Measurements from ENCODE around the gene RITA1. TPM values are rescaled to one million over a fixed set of nuclear protein-coding genes. Genes with fewer than 3 reads are reported as not detected.

Gene RITA1
- 23.1 to 32.2 TPM (median 31.5 TPM) in 5 replicates for total RNA-seq (2022; extraction: Qiagen RNA extraction)

GRCh38 chr12:113185180-113186032 is at the start of gene RITA1, which contains the start of gene DDX54:
Gene RITA1 (plus strand): TSS chr12:113185721. CDS start chr12:113186747, 1,026 bp downstream.
Gene DDX54 (minus strand): TSS chr12:113185478. CDS start chr12:113185451, 27 bp downstream.

GRCh38 chr12:113149361-113150150 is 36.0 kb upstream of the RITA1 start, which contains the start of gene CFAP73:
Gene CFAP73 (plus strand): TSS chr12:113149724. CDS start chr12:113149858, 134 bp downstream.

GRCh38 chr12:113221181-113221996 is 35.9 kb downstream of the RITA1 start, which contains the start of gene TPCN1:
Gene TPCN1 (plus strand): TSS chr12:113221464. CDS start chr12:113226853, 5,389 bp downstream.

Other genes with a start within 250 kb of the RITA1 start
- gene OAS3, start 247.2 kb upstream of the RITA1 start, total RNA-seq (2022; extraction: Qiagen RNA extraction): 19.8 to 23.5 TPM (median 22.8 TPM) in 5 replicates
- 0.10 to 0.39 TPM (median 0.15 TPM) in 5 replicates for gene OAS2, start 207.2 kb upstream of the RITA1 start, total RNA-seq (2022; extraction: Qiagen RNA extraction)
- gene DTX1, start 129.0 kb upstream of the RITA1 start, total RNA-seq (2022; extraction: Qiagen RNA extraction): 0.26 to 0.45 TPM (median 0.36 TPM) in 5 replicates
- 0.28 to 0.44 TPM (median 0.32 TPM) in 5 replicates for gene RASAL1, start 50.0 kb upstream of the RITA1 start, total RNA-seq (2022; extraction: Qiagen RNA extraction)
- gene CFAP73, start 36.0 kb upstream of the RITA1 start, total RNA-seq (2022; extraction: Qiagen RNA extraction): 0.06 to 0.23 TPM (median 0.12 TPM) in 4 of 5 replicates, not detected in the other
- 45.3 to 80.4 TPM (median 72.1 TPM) in 5 replicates for gene DDX54, start 243 bp upstream of the RITA1 start, total RNA-seq (2022; extraction: Qiagen RNA extraction)
- gene TPCN1, start 35.7 kb downstream of the RITA1 start, total RNA-seq (2022; extraction: Qiagen RNA extraction): 15.3 to 17.7 TPM (median 16.2 TPM) in 5 replicates
- gene SLC8B1, start 149.4 kb downstream of the RITA1 start, total RNA-seq (2022; extraction: Qiagen RNA extraction): 6.9 to 10.6 TPM (median 8.6 TPM) in 5 replicates
- 28.4 to 34.5 TPM (median 32.2 TPM) in 5 replicates for gene PLBD2, start 172.9 kb downstream of the RITA1 start, total RNA-seq (2022; extraction: Qiagen RNA extraction)
- 0.49 to 1.8 TPM (median 1.6 TPM) in 5 replicates for gene SDS, start 218.2 kb downstream of the RITA1 start, total RNA-seq (2022; extraction: Qiagen RNA extraction)
- gene SDSL, start 236.7 kb downstream of the RITA1 start, total RNA-seq (2022; extraction: Qiagen RNA extraction): 24.5 to 31.5 TPM (median 27.4 TPM) in 5 replicates

All from A549 treated with AZD2906 at 1 μM for 4 hours (cell line).